ENCODE data around the gene CASR.

Gene CASR

GRCh38 chr3:122314228-122314876 lies 130.9 kb downstream of the CASR start:
- TF ChIP-seq ZNF70 (CRISPR knock-in tag; IDR thresholded peaks at IDR 0.05) (no peak), ZNF565 (CRISPR knock-in tag; conservative IDR thresholded peaks at IDR 0.05; ENCODE audit: low read depth) (no peak), ESRRG (CRISPR knock-in tag; IDR thresholded peaks at IDR 0.05) (no peak), CSDC2 (CRISPR knock-in tag; IDR thresholded peaks at IDR 0.05) (no peak), TOX (CRISPR knock-in tag; IDR thresholded peaks at IDR 0.05; ENCODE audit: borderline replicate concordance) (no peak), CREB5 (CRISPR knock-in tag; IDR thresholded peaks at IDR 0.05; ENCODE audit: low read depth) (no peak), PPARA (CRISPR knock-in tag; IDR thresholded peaks at IDR 0.05; ENCODE audit: borderline replicate concordance) (no peak), BACH2 (CRISPR knock-in tag; IDR thresholded peaks at IDR 0.05; ENCODE audit: borderline replicate concordance) (no peak), TCF4 (CRISPR knock-in tag; IDR thresholded peaks at IDR 0.05; ENCODE audit: borderline replicate concordance) (no peak), ZFP3 (CRISPR knock-in tag; IDR thresholded peaks at IDR 0.05) (no peak), OSR1 (CRISPR knock-in tag; IDR thresholded peaks at IDR 0.05) (no peak)
- TF ChIP-seq, protein P1, sequence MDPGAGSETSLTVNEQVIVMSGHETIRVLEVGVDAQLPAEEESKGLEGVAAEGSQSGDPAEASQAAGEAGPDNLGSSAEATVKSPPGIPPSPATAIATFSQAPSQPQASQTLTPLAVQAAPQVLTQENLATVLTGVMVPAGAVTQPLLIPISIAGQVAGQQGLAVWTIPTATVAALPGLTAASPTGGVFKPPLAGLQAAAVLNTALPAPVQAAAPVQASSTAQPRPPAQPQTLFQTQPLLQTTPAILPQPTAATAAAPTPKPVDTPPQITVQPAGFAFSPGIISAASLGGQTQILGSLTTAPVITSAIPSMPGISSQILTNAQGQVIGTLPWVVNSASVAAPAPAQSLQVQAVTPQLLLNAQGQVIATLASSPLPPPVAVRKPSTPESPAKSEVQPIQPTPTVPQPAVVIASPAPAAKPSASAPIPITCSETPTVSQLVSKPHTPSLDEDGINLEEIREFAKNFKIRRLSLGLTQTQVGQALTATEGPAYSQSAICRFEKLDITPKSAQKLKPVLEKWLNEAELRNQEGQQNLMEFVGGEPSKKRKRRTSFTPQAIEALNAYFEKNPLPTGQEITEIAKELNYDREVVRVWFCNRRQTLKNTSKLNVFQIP (CRISPR knock-in tag; IDR thresholded peaks at IDR 0.05; ENCODE audit: borderline replicate concordance, low read depth), result no peak
- ATAC-seq, result no peak

GRCh38 chr3:122315619-122316018 lies 132.2 kb downstream of the CASR start:
- ATAC-seq, result no peak
- TF ChIP-seq TSHZ2 (CRISPR knock-in tag; IDR thresholded peaks at IDR 0.05), result no peak
- no peak for TF ChIP-seq SNAI2 (CRISPR knock-in tag; IDR thresholded peaks at IDR 0.05)
- TF ChIP-seq ZNF70 (CRISPR knock-in tag; IDR thresholded peaks at IDR 0.05), result no peak
- TF ChIP-seq TCF4 (CRISPR knock-in tag; IDR thresholded peaks at IDR 0.05; ENCODE audit: borderline replicate concordance), result no peak
- TF ChIP-seq RARB (CRISPR knock-in tag; IDR thresholded peaks at IDR 0.05), result no peak
- TF ChIP-seq, protein P2, sequence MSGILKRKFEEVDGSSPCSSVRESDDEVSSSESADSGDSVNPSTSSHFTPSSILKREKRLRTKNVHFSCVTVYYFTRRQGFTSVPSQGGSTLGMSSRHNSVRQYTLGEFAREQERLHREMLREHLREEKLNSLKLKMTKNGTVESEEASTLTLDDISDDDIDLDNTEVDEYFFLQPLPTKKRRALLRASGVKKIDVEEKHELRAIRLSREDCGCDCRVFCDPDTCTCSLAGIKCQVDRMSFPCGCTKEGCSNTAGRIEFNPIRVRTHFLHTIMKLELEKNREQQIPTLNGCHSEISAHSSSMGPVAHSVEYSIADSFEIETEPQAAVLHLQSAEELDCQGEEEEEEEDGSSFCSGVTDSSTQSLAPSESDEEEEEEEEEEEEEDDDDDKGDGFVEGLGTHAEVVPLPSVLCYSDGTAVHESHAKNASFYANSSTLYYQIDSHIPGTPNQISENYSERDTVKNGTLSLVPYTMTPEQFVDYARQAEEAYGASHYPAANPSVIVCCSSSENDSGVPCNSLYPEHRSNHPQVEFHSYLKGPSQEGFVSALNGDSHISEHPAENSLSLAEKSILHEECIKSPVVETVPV (CRISPR knock-in tag; IDR thresholded peaks at IDR 0.05), result no peak
- no peak for TF ChIP-seq PPARA (CRISPR knock-in tag; IDR thresholded peaks at IDR 0.05; ENCODE audit: borderline replicate concordance)
- no peak for TF ChIP-seq GLIS3 (CRISPR knock-in tag; IDR thresholded peaks at IDR 0.05)
- no peak for TF ChIP-seq PATZ1 (CRISPR knock-in tag; IDR thresholded peaks at IDR 0.05; ENCODE audit: borderline replicate concordance)
- no peak for TF ChIP-seq ZNF565 (CRISPR knock-in tag; conservative IDR thresholded peaks at IDR 0.05; ENCODE audit: low read depth)
- no peak for TF ChIP-seq CREB5 (CRISPR knock-in tag; IDR thresholded peaks at IDR 0.05; ENCODE audit: low read depth)
- no peak for TF ChIP-seq OSR1 (CRISPR knock-in tag; IDR thresholded peaks at IDR 0.05)
- no peak for TF ChIP-seq ZNF8 (CRISPR knock-in tag; IDR thresholded peaks at IDR 0.05)
- TF ChIP-seq ARNTL (CRISPR knock-in tag; IDR thresholded peaks at IDR 0.05; ENCODE audit: borderline replicate concordance, low read depth), result no peak
- TF ChIP-seq BACH2 (CRISPR knock-in tag; IDR thresholded peaks at IDR 0.05; ENCODE audit: borderline replicate concordance), result no peak
- no peak for TF ChIP-seq ZFP3 (CRISPR knock-in tag; IDR thresholded peaks at IDR 0.05)
- TF ChIP-seq, protein P1 (CRISPR knock-in tag; IDR thresholded peaks at IDR 0.05; ENCODE audit: borderline replicate concordance, low read depth), result no peak
- TF ChIP-seq ZFP30 (CRISPR knock-in tag; IDR thresholded peaks at IDR 0.05), result no peak
- TF ChIP-seq ISL1 (CRISPR knock-in tag; IDR thresholded peaks at IDR 0.05), result no peak
